Gastroesophageal sphincter (tissue), 3 donors: ENCODE data around the gene SPATA46.

Experiments used
- CTCF ChIP-seq, 4 experiments: fragments of 200-600 bp in 2 of 4; fragments of 450-650 bp in 2 of 4; sonication (generic) in 1 of 4; IDR thresholded peaks; one replicate each; pipeline ENCODE4 v1.5.1; 2017 to 2019; ENCODE audit warnings: antibody characterized with exemption in 4 of 4, mild to moderate bottlenecking in 2 of 4, moderate library complexity in 2 of 4
- POLR2A ChIP-seq, 2 donors: fragments of 450-650 bp; IDR thresholded peaks; one replicate each; pipeline ENCODE4 v1.6.1; 2017; ENCODE audit warnings: antibody characterized with exemption in 2 of 2, mild to moderate bottlenecking in 2 of 2, moderate library complexity in 1 of 2
- POLR2AphosphoS5 ChIP-seq: sonication (generic); formaldehyde crosslinking; IDR thresholded peaks from one replicate; pipeline ENCODE4 v1.6.1; 2017; ENCODE audit warnings: antibody characterized with exemption

GRCh38 chr1:162371611-162372010, 5.0 kb downstream of the SPATA46 start:
- TF ChIP-seq POLR2AphosphoS5: no peak
- no peak for TF ChIP-seq POLR2A (IDR thresholded peaks at IDR 0.05)
- no peak for TF ChIP-seq CTCF (IDR thresholded peaks at IDR 0.05)
